Heart left ventricle (tissue), 16 donors: Measurements from ENCODE around the gene UBE2C. TPM values are rescaled to one million over a fixed set of nuclear protein-coding genes. Genes with fewer than 3 reads are reported as not detected.

ENCODE experiments used
- ATAC-seq, 4 donors: fragments of 200-7000 bp; cut with Tn5 transposase; one replicate each; pipeline ENCODE4 v1.9.1; 2020 to 2022; ENCODE audit warnings: moderate library complexity in 4 of 4, mild to moderate bottlenecking in 3 of 4, moderate number of reproducible peaks in 1 of 4
- DNase-seq, 5 donors: peaks; one replicate each; pipeline ENCODE4 v3.0.0-alpha.2; 2020
- H3K27ac ChIP-seq, 12 donors: fragments of 200-600 bp; sonication (generic) in 4 of 12; one replicate each; pipeline versions ENCODE4 v1.5.0 to v1.8.0; 2016 to 2022; ENCODE audit warnings: mild to moderate bottlenecking in 2 of 12
- H3K27me3 ChIP-seq, 9 donors: fragments of 200-600 bp; sonication (generic) in 2 of 9; one replicate each; pipeline versions ENCODE4 v1.5.1 to v1.8.0; 2016 to 2022; ENCODE audit warnings: mild to moderate bottlenecking in 3 of 9
- H3K36me3 ChIP-seq, 9 donors: fragments of 200-600 bp; sonication (generic) in 2 of 9; one replicate each; pipeline versions ENCODE4 v1.5.0 to v1.8.0; 2018 to 2022; ENCODE audit warnings: mild to moderate bottlenecking in 2 of 9
- H3K4me1 ChIP-seq, 12 donors: fragments of 200-600 bp; sonication (generic) in 4 of 12; one replicate each; pipeline versions ENCODE4 v1.5.0 to v1.8.0; 2016 to 2022; ENCODE audit warnings: mild to moderate bottlenecking in 3 of 12
- H3K4me3 ChIP-seq, 12 donors: fragments of 200-600 bp; sonication (generic) in 4 of 12; one replicate each; pipeline versions ENCODE4 v1.5.0 to v1.8.0; 2017 to 2022; ENCODE audit warnings: mild to moderate bottlenecking in 9 of 12, moderate library complexity in 4 of 12
- H3K9me3 ChIP-seq, 12 donors: fragments of 200-600 bp; sonication (generic) in 4 of 12; one replicate each; pipeline versions ENCODE4 v1.5.0 to v1.8.0; 2016 to 2022; ENCODE audit warnings: mild to moderate bottlenecking in 1 of 12
- POLR2A ChIP-seq, 2 donors: fragments of 450-650 bp; IDR thresholded peaks; one replicate each; pipeline ENCODE4 v1.6.1; 2017; ENCODE audit warnings: antibody characterized with exemption in 2 of 2, mild to moderate bottlenecking in 2 of 2, moderate library complexity in 2 of 2
- WGBS, 4 donors: extraction: QIAGEN DNeasy Blood & Tissue Kit in 2 of 4; methylation state at CpG; one replicate each; pipeline versions ENCODE4 v1.1.5 to v1.1.7; 2013 to 2018; 5-methylcytosine and 5-hydroxymethylcytosine counted together
- intact Hi-C, 10 donors: fragments of 100-400 bp; cut with DNase I; formaldehyde crosslinking; loops; one replicate each; pipeline versions ENCODE4 v1.11.1 to v1.14.2; 2022
- polyA plus RNA-seq, 2 donors: library from polyadenylated mRNA; stranded (reverse); fragments of 200-250 nt; gene quantifications; one replicate each; pipeline ENCODE4 v1.2.3, GENCODE V29; 2013
- total RNA-seq, 9 donors: library from RNA; depleted of rRNA in 2 of 9; stranded (reverse); fragments of >200 nt in 2 of 9; fragmentation: NEBNext Ultra II Directional in 3 of 9; extraction: Animal tissue kit (Norgen Biotek cat#: 25700) in 3 of 9; gene quantifications; one replicate each; pipeline versions ENCODE4 v1.1.0 to v1.2.4, GENCODE V29; 2016 to 2023
- TF ChIP-seq, protein P1 (sequence below), 12 donors: fragments of 200-600 bp; sonication (generic) in 4 of 12; IDR thresholded peaks; one replicate each; pipeline versions ENCODE4 v1.5.0 to v1.8.0; 2018 to 2022; ENCODE audit warnings: antibody characterized with exemption in 12 of 12, mild to moderate bottlenecking in 5 of 12
- donor health status: ischemic (EF 13 %, LVEDD 7.1; RV severe dilation, severe dysfunction).
- donor health status: healthy with polysubstance abuse.
- donor health status: DM: no; HTN: yes; CAD: no.
- donor health status: DM: no; HTN: no; CAD: no.
- donor health status: ischemic (EF 25% LVEDD 6.9; RV normal size, moderate dysfunction).
- donor health status: ischemic (EF 25% LVEDD 5.7; RV mildly dilated, moderate dysfunction).
- donor health status: healthy.
- donor health status: DM: yes; HTN: yes; CAD: no.
- donor health status: ischemic (EF 35%, LVEDD 5.7; RV mildly dilated, moderate dysfunction).
- donor health status: nonischemic (EF 11% LVEDD 7.7; RV severe dilation, severe dysfunction).
- donor health status: DM: yes; HTN: yes; CAD: no.
- donor health status: PGD.
- donor health status: ischemic (EF 29% LVEDD 5.4; RV normal size, mild dysfunction).
- donor health status: nonischemic (EF 23%, LVEDD 6.1; RV moderate dilation, normal function).

Gene UBE2C
- total and polyA plus RNA-seq, 11 donors = 0.32 to 16.9 (median 1.5) TPM; not detected in 5

DNA sequence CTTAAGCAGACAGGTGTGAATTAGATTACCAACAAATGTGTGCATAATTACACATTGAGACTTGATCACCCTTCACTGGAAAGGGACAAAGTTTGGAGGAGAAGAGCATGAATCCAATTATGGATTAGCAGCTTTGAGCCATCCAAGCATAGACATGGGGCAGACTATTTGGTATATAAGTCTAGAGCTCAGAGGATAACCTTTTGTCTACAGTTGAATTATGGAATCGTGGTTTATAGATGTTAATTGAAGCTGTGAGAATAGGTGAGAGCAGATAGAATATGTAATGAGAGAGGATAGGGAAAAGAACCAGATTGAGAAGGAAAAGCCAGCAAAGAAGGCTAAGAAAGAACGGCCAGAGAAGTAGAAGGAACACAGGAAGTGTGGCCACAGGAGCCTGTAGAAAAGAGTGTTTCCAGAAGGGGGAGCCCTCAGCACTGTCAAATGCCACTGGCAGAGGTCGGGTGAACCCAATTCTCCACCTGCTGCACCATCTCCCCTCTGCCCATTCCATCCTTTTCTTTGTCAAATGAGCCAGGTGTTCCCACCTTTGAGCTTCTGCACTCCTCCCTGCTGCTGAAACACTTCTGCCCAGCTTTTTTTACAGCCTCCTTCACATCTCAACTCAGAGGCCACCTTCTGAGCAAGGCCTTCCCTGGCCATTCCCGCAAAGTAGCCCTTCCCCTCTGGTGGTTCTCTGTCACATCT is 13.4 kb upstream of the UBE2C start:
- no peak overlapping the region for H3K4me3 ChIP-seq
- no peak overlapping the region for H3K27ac ChIP-seq
- peak; percentile 48 to 81 (median 76) for ATAC-seq
- peaks cover 0 to 17% (median 4%) of the 10 kb centered on the region in 12 donors for H3K4me1 ChIP-seq
- peak in 2 of 5 donors; percentile 55 to 59 for DNase-seq
- H3K27me3 ChIP-seq = no peaks in the 10 kb centered on the region
- peaks cover 0 to 73% (median 66%) of the 10 kb centered on the region in 9 donors for H3K36me3 ChIP-seq
- H3K9me3 ChIP-seq = no peaks in the 10 kb centered on the region
- intact Hi-C loops = loop anchor here in 2 of 10 donors (10.0 kb wide), 2 partner anchors 176 to 454 kb away; partner anchors contain the start of genes ZNF335 (in 2 of the 2) and SDC4 (in 1 of the 2)
- 34 to 35% (median 34%) methylated on average over 4 of the region's 4 CpGs for WGBS, 4 donors
- no peak for TF ChIP-seq POLR2A (IDR thresholded peaks at IDR 0.05)
- TF ChIP-seq, protein P1, sequence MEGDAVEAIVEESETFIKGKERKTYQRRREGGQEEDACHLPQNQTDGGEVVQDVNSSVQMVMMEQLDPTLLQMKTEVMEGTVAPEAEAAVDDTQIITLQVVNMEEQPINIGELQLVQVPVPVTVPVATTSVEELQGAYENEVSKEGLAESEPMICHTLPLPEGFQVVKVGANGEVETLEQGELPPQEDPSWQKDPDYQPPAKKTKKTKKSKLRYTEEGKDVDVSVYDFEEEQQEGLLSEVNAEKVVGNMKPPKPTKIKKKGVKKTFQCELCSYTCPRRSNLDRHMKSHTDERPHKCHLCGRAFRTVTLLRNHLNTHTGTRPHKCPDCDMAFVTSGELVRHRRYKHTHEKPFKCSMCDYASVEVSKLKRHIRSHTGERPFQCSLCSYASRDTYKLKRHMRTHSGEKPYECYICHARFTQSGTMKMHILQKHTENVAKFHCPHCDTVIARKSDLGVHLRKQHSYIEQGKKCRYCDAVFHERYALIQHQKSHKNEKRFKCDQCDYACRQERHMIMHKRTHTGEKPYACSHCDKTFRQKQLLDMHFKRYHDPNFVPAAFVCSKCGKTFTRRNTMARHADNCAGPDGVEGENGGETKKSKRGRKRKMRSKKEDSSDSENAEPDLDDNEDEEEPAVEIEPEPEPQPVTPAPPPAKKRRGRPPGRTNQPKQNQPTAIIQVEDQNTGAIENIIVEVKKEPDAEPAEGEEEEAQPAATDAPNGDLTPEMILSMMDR (IDR thresholded peaks at IDR 0.05) = peak; percentile 51 to 77 (median 65)

DNA sequence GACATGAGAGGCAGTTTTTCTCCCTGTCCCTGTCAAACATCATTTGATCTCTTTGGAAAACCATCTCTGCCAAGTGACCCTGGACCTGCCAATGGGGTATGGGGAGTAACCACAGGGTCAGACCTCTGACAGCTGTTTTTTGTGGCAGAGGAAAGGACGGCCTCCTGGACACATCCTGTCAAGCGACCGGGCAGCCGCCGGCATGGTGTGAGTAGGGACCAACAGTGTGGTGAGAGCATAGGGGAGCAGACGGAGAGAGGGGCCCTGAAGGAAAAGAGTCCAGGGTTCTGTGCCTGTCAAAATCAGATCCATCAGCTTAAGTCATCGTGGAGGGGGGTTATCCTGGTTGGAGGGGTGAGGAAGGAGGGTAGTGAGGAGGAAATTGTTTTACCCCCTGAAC is 10.6 kb upstream of the UBE2C start:
- intact Hi-C loops = loop anchor here in 1 of 10 donors (10.0 kb wide), 1 partner anchor 163 kb away; no protein-coding TSS in a partner anchor
- DNase-seq = no peak
- no peak overlapping the region for H3K27ac ChIP-seq
- H3K4me3 ChIP-seq = no peak overlapping the region
- no peak for ATAC-seq
- 84 to 93% (median 87%) methylated on average over 7 of the region's 7 CpGs for WGBS, 4 donors
- TF ChIP-seq POLR2A (IDR thresholded peaks at IDR 0.05) = no peak
- TF ChIP-seq, protein P1 (IDR thresholded peaks at IDR 0.05) = no peak
- peaks cover 0 to 73% (median 66%) of the 10 kb centered on the region in 9 donors for H3K36me3 ChIP-seq
- peaks cover 0 to 12% (median 1%) of the 10 kb centered on the region in 12 donors for H3K4me1 ChIP-seq
- no peaks in the 10 kb centered on the region for H3K9me3 ChIP-seq
- no peaks in the 10 kb centered on the region for H3K27me3 ChIP-seq

GRCh38 chr20:45810191-45810970 is 2.1 kb upstream of the UBE2C start:
- Histone ChIP-seq H3K36me3 (peaks cover 3 to 64% (median 62%) of the 10 kb centered on the region in 9 donors), H3K4me1 (peaks cover 0 to 12% (median 6%) of the 10 kb centered on the region in 12 donors), H3K4me3 (no peak overlapping the region), H3K27me3 (no peaks in the 10 kb centered on the region), H3K9me3 (no peaks in the 10 kb centered on the region), H3K27ac (no peak overlapping the region)
- no peak for TF ChIP-seq POLR2A (IDR thresholded peaks at IDR 0.05)
- TF ChIP-seq, protein P1 (IDR thresholded peaks at IDR 0.05) = no peak
- WGBS, 4 donors = 91 to 95% (median 93%) methylated on average over 8 of the region's 8 CpGs
- no peak for DNase-seq
- intact Hi-C loops = loop anchor here in 1 of 10 donors (5.0 kb wide), 1 partner anchor 157 kb away; no protein-coding TSS in a partner anchor
- ATAC-seq = no peak

DNA sequence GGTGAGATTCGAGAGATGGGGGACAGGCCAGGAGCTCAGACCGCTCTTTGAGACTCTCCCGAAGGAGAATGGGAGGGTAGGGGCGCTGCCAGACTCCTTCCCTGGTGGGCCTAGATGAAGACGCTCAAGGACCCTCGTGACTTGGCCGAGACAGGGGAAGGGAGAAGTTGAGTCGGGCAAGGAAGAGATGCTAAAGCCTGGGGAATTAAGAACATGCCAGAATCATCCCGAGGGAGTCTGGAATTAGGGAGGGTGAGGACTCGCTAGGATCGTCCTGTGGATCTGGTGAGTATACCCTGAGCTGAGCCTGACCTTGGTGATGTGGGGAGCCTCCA is 529 bp downstream of the UBE2C start:
- H3K27me3 ChIP-seq = no peaks in the 10 kb centered on the region
- ATAC-seq = no peak
- H3K4me1 ChIP-seq = peaks cover 0 to 19% (median 6%) of the 10 kb centered on the region in 12 donors
- H3K9me3 ChIP-seq = no peaks in the 10 kb centered on the region
- no peak for DNase-seq
- H3K4me3 ChIP-seq = peak overlapping the region; percentile 30 to 76 (median 56)
- TF ChIP-seq, protein P1 (IDR thresholded peaks at IDR 0.05) = no peak
- no peak for TF ChIP-seq POLR2A (IDR thresholded peaks at IDR 0.05)
- peaks cover 3 to 38% (median 36%) of the 10 kb centered on the region in 9 donors for H3K36me3 ChIP-seq
- H3K27ac ChIP-seq = no peak overlapping the region
- intact Hi-C loops = loop anchor here in 1 of 10 donors (5.0 kb wide), 1 partner anchor 154 kb away; no protein-coding TSS in a partner anchor
- 3 to 11% (median 6%) methylated on average over 11 of the region's 11 CpGs for WGBS, 4 donors
